ENCODE data around the gene DDX60.
"Not testable (repeated sequence)": the region's sequence is repeated elsewhere in the genome, so short reads cannot be mapped to it uniquely, and the experiment has no call there.

DDX60 gene

DNA sequence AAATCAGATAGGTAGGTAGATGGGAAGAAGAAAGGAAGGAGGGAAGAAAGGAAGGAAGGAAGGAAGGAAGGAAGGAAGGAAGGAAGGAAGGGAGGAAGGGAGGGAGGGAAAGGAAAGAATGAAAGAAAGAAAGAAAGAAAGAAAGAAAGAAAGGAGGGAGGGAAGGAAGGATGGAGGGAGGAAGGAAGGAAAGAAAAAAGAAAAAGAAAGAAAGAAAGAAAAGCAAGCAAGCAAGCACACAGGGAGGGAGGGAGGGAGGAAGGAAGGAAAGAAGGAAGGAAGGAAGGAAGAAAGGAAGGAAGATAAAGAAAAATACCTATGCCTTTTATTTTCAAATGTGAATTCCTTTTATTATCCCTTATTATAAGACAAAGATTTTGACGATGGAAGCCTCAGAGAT is 32.7 kb downstream of the DDX60 start:
- H3K9me3 ChIP-seq (ENCODE audit: control insufficient read depth, low read length); H3K4me1 ChIP-seq (ENCODE audit: control insufficient read depth, insufficient read depth, low read length); H3K9ac ChIP-seq (ENCODE audit: low read length); H3K36me3 ChIP-seq (ENCODE audit: control insufficient read depth, insufficient read depth, low read length); H3K4me3 ChIP-seq (ENCODE audit: low read length); H3K27me3 ChIP-seq (ENCODE audit: control insufficient read depth, insufficient read depth, low read length): not testable (repeated sequence)

DNA sequence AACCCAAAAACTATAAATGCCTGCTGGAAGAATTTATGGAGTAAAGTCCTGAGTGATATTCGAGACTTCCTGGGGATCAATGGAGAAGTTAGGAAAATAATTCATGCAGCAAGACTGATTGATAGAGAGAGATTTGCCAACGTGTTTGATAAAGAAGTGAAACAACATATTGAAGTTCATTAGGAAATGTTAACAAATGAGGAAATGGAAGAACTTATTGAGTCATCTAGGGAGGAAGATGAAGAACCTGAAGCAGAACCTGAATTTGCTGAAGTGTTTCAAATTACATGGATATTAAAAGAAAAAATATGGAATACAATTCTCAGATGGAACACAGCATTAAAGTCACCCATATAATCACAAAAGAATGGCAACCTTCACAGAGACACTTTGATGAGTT is 39.0 kb downstream of the DDX60 start:
- Histone ChIP-seq H3K27me3 (ENCODE audit: control insufficient read depth, insufficient read depth, low read length) (no peaks in the 10 kb centered on the region), H3K9ac (ENCODE audit: low read length) (no peak overlapping the region), H3K4me1 (ENCODE audit: control insufficient read depth, insufficient read depth, low read length) (no peaks in the 10 kb centered on the region), H3K4me3 (ENCODE audit: low read length) (no peak overlapping the region), H3K36me3 (ENCODE audit: control insufficient read depth, insufficient read depth, low read length) (peaks cover 21% of the 10 kb centered on the region), H3K9me3 (ENCODE audit: control insufficient read depth, low read length) (no peaks in the 10 kb centered on the region)

DNA sequence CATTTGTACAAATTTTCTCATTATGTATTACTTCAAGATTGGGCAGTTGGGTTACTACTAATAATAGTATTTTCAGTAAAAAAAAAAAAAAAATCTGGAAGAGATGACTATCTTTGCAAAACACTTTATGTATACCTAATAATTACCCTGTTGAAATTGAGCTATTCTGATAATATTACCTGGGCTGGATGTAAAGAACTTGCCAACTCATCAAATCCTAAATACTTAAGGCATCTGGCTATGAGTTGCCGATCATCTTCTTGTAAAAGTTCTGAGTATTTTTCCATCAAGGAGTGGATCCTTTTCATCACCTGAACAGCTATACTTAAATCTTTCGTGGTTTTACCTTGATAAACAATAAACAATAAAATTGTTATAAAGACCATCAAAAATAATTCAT is 42.7 kb downstream of the DDX60 start:
- H3K4me1 ChIP-seq (ENCODE audit: control insufficient read depth, insufficient read depth, low read length), result no peaks in the 10 kb centered on the region
- no peaks in the 10 kb centered on the region for H3K9me3 ChIP-seq (ENCODE audit: control insufficient read depth, low read length)
- peaks cover 22% of the 10 kb centered on the region for H3K36me3 ChIP-seq (ENCODE audit: control insufficient read depth, insufficient read depth, low read length)
- no peak overlapping the region for H3K4me3 ChIP-seq (ENCODE audit: low read length)
- no peak overlapping the region for H3K9ac ChIP-seq (ENCODE audit: low read length)
- no peaks in the 10 kb centered on the region for H3K27me3 ChIP-seq (ENCODE audit: control insufficient read depth, insufficient read depth, low read length)

DNA sequence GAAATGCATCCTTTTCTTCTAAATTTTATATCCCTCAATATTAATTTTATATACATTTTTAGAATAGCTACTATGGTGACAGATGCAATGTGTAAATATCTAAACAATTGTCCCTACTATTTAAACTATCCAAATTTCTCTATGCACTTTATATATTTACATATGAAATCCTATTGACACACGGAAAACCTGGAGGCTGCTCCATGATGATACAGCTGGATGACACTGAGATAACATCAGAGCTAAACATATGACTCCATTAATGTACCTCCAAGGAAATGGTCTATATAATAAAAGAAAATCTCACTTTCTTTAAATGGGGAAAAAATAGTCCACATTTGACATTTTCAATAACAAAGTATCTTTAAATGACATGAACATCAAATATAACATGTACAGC is 43.7 kb downstream of the DDX60 start:
- Histone ChIP-seq H3K4me1 (ENCODE audit: control insufficient read depth, insufficient read depth, low read length) (no peaks in the 10 kb centered on the region), H3K9ac (ENCODE audit: low read length) (no peak overlapping the region), H3K9me3 (ENCODE audit: control insufficient read depth, low read length) (no peaks in the 10 kb centered on the region), H3K36me3 (ENCODE audit: control insufficient read depth, insufficient read depth, low read length) (peaks cover 16% of the 10 kb centered on the region), H3K27me3 (ENCODE audit: control insufficient read depth, insufficient read depth, low read length) (no peaks in the 10 kb centered on the region), H3K4me3 (ENCODE audit: low read length) (no peak overlapping the region)

DNA sequence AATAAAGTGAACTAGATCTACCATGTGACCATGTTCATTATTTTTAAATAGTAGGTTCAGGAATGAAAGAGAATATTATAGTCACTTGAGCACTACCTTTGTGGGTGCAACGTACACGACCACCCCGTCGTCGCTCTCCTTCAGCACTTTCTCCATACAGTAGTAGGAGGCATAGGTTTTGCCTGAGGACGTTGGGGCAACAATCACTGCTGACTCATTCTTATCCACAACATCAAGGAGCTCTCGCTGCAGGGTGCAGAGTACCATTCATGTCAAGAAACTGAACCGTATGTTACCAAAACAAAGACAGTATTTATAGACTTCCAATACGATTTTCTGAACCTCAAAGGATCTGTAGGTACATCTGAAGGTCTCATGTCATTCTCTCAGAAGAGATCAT is 44.7 kb downstream of the DDX60 start:
- H3K27me3 ChIP-seq (ENCODE audit: control insufficient read depth, insufficient read depth, low read length), result no peaks in the 10 kb centered on the region
- no peak overlapping the region for H3K4me3 ChIP-seq (ENCODE audit: low read length)
- no peaks in the 10 kb centered on the region for H3K9me3 ChIP-seq (ENCODE audit: control insufficient read depth, low read length)
- no peaks in the 10 kb centered on the region for H3K4me1 ChIP-seq (ENCODE audit: control insufficient read depth, insufficient read depth, low read length)
- peaks cover 7% of the 10 kb centered on the region for H3K36me3 ChIP-seq (ENCODE audit: control insufficient read depth, insufficient read depth, low read length)
- no peak overlapping the region for H3K9ac ChIP-seq (ENCODE audit: low read length)

DNA sequence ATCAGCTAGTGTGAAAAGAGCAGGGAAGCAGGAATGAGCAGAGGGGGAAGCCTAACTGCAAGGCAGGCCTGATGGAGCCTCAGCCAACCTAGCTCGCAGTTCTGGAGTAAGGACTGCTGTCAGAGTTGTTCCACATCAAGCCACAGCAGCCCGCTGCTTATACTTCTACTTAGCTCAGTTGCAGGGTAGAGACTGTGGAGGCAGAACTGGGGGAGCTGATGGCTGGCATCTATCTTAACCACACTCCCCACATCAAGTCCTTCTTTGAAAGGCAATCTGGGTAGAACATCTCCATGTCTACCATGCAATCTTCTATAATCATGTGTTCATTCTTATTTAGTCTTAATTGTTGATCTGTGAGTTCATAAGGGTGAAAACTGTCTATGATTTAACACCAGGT is 46.1 kb downstream of the DDX60 start:
- Histone ChIP-seq H3K4me1 (ENCODE audit: control insufficient read depth, insufficient read depth, low read length) (no peaks in the 10 kb centered on the region), H3K9me3 (ENCODE audit: control insufficient read depth, low read length) (no peaks in the 10 kb centered on the region), H3K9ac (ENCODE audit: low read length) (no peak overlapping the region), H3K36me3 (ENCODE audit: control insufficient read depth, insufficient read depth, low read length) (peaks cover 5% of the 10 kb centered on the region), H3K27me3 (ENCODE audit: control insufficient read depth, insufficient read depth, low read length) (no peaks in the 10 kb centered on the region), H3K4me3 (ENCODE audit: low read length) (no peak overlapping the region)

DNA sequence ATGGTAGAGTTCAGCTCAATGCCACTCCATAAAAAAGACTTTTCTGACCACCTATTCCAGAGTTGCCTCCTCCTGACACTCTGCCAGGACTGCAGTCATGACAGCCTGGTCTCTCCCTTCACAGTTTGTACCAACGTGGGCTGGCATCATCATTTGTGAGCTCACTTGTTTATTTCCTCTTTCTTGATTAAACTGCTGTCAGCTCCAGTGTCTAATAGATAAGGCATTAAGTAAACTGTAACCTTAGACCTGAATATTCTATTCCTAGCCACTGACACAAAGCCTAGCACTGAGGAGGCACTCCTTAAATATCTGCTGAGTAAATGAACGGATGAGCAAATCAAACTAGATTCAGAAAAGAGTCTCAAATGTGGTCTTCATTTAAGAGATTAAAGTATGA is 48.7 kb downstream of the DDX60 start:
- no peak overlapping the region for H3K9ac ChIP-seq (ENCODE audit: low read length)
- H3K9me3 ChIP-seq (ENCODE audit: control insufficient read depth, low read length), result no peaks in the 10 kb centered on the region
- H3K36me3 ChIP-seq (ENCODE audit: control insufficient read depth, insufficient read depth, low read length), result peaks cover 5% of the 10 kb centered on the region
- no peak overlapping the region for H3K4me3 ChIP-seq (ENCODE audit: low read length)
- H3K27me3 ChIP-seq (ENCODE audit: control insufficient read depth, insufficient read depth, low read length), result no peaks in the 10 kb centered on the region
- H3K4me1 ChIP-seq (ENCODE audit: control insufficient read depth, insufficient read depth, low read length), result no peaks in the 10 kb centered on the region

DNA sequence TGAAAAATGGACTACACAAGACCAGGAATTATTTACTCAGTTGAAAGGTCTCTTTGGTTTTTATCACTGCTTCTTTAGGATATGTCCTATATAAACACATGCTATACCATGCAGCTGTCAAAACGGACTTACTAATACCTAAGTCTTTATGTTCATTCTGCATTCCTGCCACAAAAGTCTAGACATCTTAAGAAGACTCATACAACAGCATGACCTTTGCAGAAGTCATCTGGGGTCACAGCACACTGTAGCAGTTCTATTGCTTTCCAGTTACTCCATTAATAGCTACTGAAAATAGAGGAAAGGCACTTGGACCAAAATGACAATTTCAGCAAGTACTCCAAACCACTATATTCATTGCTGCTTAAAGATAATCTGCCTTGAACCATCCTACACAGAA is 53.2 kb downstream of the DDX60 start:
- Histone ChIP-seq H3K36me3 (ENCODE audit: control insufficient read depth, insufficient read depth, low read length) (no peaks in the 10 kb centered on the region), H3K4me3 (ENCODE audit: low read length) (no peak overlapping the region), H3K27me3 (ENCODE audit: control insufficient read depth, insufficient read depth, low read length) (no peaks in the 10 kb centered on the region), H3K9me3 (ENCODE audit: control insufficient read depth, low read length) (no peaks in the 10 kb centered on the region), H3K4me1 (ENCODE audit: control insufficient read depth, insufficient read depth, low read length) (no peaks in the 10 kb centered on the region), H3K9ac (ENCODE audit: low read length) (no peak overlapping the region)

DNA sequence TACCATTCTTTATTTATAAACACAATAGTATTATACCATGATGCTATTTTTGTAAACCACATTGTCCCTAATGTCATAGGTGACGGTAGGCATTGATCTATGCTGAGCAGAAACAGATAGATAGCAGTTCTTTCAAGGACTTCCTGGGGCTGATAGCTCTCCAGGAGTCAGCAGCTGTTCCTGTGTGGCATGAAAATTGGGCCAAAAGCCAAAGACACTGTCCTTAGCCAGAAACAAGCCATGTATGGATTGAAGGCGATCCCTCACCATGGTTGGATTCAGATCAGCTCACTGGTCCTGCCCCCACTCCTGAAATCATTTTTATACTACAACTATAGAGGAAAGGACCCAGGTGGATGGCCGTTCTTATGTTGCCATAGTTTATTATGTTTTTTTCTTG is 53.6 kb downstream of the DDX60 start:
- no peak overlapping the region for H3K4me3 ChIP-seq (ENCODE audit: low read length)
- H3K4me1 ChIP-seq (ENCODE audit: control insufficient read depth, insufficient read depth, low read length), result no peaks in the 10 kb centered on the region
- H3K27me3 ChIP-seq (ENCODE audit: control insufficient read depth, insufficient read depth, low read length), result no peaks in the 10 kb centered on the region
- H3K9ac ChIP-seq (ENCODE audit: low read length), result no peak overlapping the region
- H3K9me3 ChIP-seq (ENCODE audit: control insufficient read depth, low read length), result no peaks in the 10 kb centered on the region
- H3K36me3 ChIP-seq (ENCODE audit: control insufficient read depth, insufficient read depth, low read length), result no peaks in the 10 kb centered on the region

DNA sequence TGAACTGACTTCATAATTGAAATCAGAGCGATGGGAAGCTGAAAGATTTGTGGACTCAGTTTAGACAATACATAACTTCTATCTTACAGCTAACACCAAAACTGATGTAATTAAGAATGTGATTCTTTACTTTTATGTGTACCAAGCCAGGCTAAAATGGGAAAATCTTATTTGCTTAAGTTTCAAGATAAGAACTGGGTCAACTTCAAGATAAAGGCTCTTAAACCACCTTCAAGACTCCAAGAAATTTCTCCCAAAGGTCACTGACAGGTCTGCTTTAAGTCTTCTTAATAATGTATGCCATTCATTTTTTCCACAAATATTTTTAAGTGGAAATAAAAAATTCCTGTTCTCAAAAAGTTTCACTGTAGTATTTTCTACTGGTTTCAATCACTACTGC is 55.5 kb downstream of the DDX60 start:
- H3K27me3 ChIP-seq (ENCODE audit: control insufficient read depth, insufficient read depth, low read length), result no peaks in the 10 kb centered on the region
- H3K9me3 ChIP-seq (ENCODE audit: control insufficient read depth, low read length), result no peaks in the 10 kb centered on the region
- no peaks in the 10 kb centered on the region for H3K4me1 ChIP-seq (ENCODE audit: control insufficient read depth, insufficient read depth, low read length)
- no peak overlapping the region for H3K9ac ChIP-seq (ENCODE audit: low read length)
- H3K36me3 ChIP-seq (ENCODE audit: control insufficient read depth, insufficient read depth, low read length), result no peaks in the 10 kb centered on the region
- H3K4me3 ChIP-seq (ENCODE audit: low read length), result no peak overlapping the region

DNA sequence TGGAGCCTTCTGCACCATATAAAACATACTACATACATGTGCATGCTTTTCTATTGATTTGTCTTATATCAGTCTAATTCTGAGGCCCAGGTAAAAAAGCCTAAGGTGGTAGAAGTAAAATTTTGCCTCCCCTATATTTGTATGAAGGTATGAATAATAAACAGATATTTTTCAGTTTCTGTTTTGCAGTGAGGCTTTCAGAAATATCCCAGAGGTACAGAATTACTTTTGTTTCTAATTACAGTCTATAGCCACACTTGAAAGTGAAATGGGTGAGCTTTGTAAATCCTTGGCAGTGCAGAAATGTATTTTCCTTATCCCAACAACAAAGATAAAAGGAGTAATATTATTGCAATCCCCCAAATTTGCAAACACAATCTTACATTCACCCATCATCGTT is 59.5 kb downstream of the DDX60 start:
- Histone ChIP-seq H3K27me3 (ENCODE audit: control insufficient read depth, insufficient read depth, low read length) (no peaks in the 10 kb centered on the region), H3K4me1 (ENCODE audit: control insufficient read depth, insufficient read depth, low read length) (no peaks in the 10 kb centered on the region), H3K4me3 (ENCODE audit: low read length) (no peak overlapping the region), H3K9ac (ENCODE audit: low read length) (no peak overlapping the region), H3K36me3 (ENCODE audit: control insufficient read depth, insufficient read depth, low read length) (peaks cover under 1% of the 10 kb centered on the region), H3K9me3 (ENCODE audit: control insufficient read depth, low read length) (no peaks in the 10 kb centered on the region)

DNA sequence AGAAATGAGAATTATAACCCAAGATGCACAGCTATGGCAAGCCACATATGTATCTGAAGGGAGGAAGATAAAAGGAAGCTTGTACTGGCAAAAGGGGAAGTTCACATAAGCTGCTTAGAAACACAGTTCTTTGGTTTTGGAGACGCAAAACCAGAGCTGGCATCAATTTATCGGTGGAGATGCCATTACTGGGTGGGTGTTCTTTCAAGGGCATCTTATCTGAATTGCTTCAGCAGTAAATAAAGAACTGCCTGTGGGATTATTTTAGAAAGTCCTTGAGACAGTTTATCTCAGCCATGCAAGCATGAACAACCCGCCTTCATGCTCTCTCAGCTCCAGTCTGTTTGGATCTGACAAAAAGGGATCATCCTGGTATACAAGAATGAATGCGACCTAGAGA is 60.8 kb downstream of the DDX60 start:
- H3K9ac ChIP-seq (ENCODE audit: low read length), result no peak overlapping the region
- peaks cover 10% of the 10 kb centered on the region for H3K36me3 ChIP-seq (ENCODE audit: control insufficient read depth, insufficient read depth, low read length)

DNA sequence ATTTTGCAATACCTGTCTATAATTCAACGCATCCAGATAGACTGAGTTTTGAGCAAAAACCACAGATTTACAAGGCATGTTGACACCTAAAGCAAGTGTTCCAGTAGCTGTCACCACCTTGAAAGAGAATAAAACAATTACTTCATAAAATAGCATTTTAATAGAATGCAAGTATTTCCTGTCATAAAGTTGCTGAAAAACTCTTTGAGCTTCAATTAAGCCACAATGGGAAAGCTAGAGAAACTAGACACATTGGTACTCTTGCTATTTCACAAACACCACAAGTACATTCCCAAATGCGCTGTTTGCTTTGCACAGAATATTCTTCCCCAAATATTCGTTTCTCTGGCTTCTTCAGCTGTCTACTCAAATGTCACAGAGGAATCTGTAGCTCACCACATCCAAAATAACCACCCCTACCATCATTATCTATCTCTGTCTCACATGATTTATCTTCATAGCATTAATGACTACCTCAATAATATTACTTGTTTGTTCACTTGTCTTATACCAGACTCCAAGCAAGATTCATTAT is 70.3 kb downstream of the DDX60 start:
- Histone ChIP-seq H3K9me3 (ENCODE audit: control insufficient read depth, low read length) (no peaks in the 10 kb centered on the region), H3K36me3 (ENCODE audit: control insufficient read depth, insufficient read depth, low read length) (peaks cover under 1% of the 10 kb centered on the region), H3K9ac (ENCODE audit: low read length) (no peak overlapping the region), H3K27me3 (ENCODE audit: control insufficient read depth, insufficient read depth, low read length) (no peaks in the 10 kb centered on the region), H3K4me1 (ENCODE audit: control insufficient read depth, insufficient read depth, low read length) (no peaks in the 10 kb centered on the region), H3K4me3 (ENCODE audit: low read length) (no peak overlapping the region)

More for the DNA sequence above, 60.8 kb downstream of the DDX60 start:
- H3K4me1 ChIP-seq (ENCODE audit: control insufficient read depth, insufficient read depth, low read length), result no peaks in the 10 kb centered on the region
- no peak overlapping the region for H3K4me3 ChIP-seq (ENCODE audit: low read length)
- no peaks in the 10 kb centered on the region for H3K27me3 ChIP-seq (ENCODE audit: control insufficient read depth, insufficient read depth, low read length)
- no peaks in the 10 kb centered on the region for H3K9me3 ChIP-seq (ENCODE audit: control insufficient read depth, low read length)

Data from mucosa of stomach (tissue), 1 donor.